Naive thymus-derived CD4-positive, alpha-beta T cell (primary cell): ENCODE data around the gene NDUFV2. TPM values are rescaled to one million over a fixed set of nuclear protein-coding genes. Genes with fewer than 3 reads are reported as not detected.
"Not testable (repeated sequence)": the region's sequence is repeated elsewhere in the genome, so short reads cannot be mapped to it uniquely, and the experiment has no call there.

Source experiments
- ATAC-seq: fragments of 150-1000 bp; cut with Tn5 transposase; 2 replicates; pipeline ENCODE4 v1.10.0; 2021; ENCODE audit warnings: mild to moderate bottlenecking, moderate library complexity
- CTCF ChIA-PET: fragments of 350-600 bp; sonication (Branson Sonifier 250); formaldehyde crosslinking; loops from one replicate; lab custom pipeline; 2021; ENCODE audit warnings: antibody characterized with exemption; lab: Charles Lee
- POLR2A ChIA-PET: fragments of 350-600 bp; sonication (Branson Sonifier 250); formaldehyde crosslinking; loops from one replicate; lab custom pipeline; 2021; ENCODE audit warnings: antibody characterized with exemption, inconsistent platforms; lab: Charles Lee
- DNase-seq, 9 donors: peaks; one replicate each; pipeline versions ENCODE4 v3.0.0 to v3.0.0-alpha.2; 2020 to 2022; ENCODE audit warnings: mixed read lengths in 1 of 9
- H3K27ac ChIP-seq: one replicate; pipeline ENCODE4 v1.7.0; 2013; ENCODE audit warnings: mild to moderate bottlenecking, low read depth, low read length, moderate library complexity
- H3K27me3 ChIP-seq, 2 donors: one replicate each; pipeline ENCODE4 v1.7.0; 2013; ENCODE audit warnings: low read length in 2 of 2, mild to moderate bottlenecking in 2 of 2, moderate library complexity in 2 of 2; ENCODE audit not compliant: control insufficient read depth in 2 of 2, insufficient read depth in 2 of 2
- H3K36me3 ChIP-seq, 3 experiments: 1 replicate in 2 of 3; 2 replicates in 1 of 3; pipeline ENCODE4 v1.7.0; 2013; ENCODE audit warnings: low read length in 3 of 3, mild to moderate bottlenecking in 3 of 3, moderate library complexity in 1 of 3; ENCODE audit not compliant: insufficient read depth in 3 of 3, control insufficient read depth in 2 of 3
- H3K4me1 ChIP-seq, 2 donors: one replicate each; pipeline ENCODE4 v1.7.0; 2013; ENCODE audit warnings: low read length in 2 of 2, mild to moderate bottlenecking in 2 of 2, moderate library complexity in 1 of 2; ENCODE audit not compliant: control insufficient read depth in 2 of 2, insufficient read depth in 2 of 2
- H3K4me3 ChIP-seq: 2 replicates; pipeline ENCODE4 v1.7.0; 2013; ENCODE audit warnings: mild to moderate bottlenecking, low read length
- H3K9me3 ChIP-seq, 3 experiments: 1 replicate in 2 of 3; 2 replicates in 1 of 3; pipeline ENCODE4 v1.7.0; 2013; ENCODE audit warnings: low read length in 3 of 3; ENCODE audit not compliant: control insufficient read depth in 2 of 3
- H3K27ac Mint-ChIP-seq, 9 donors: one replicate each; pipeline ENCODE4 v1.8.0; 2020 to 2022; ENCODE audit warnings: mixed read lengths in 9 of 9, mild to moderate bottlenecking in 8 of 9, moderate library complexity in 5 of 9, inconsistent platforms in 2 of 9
- H3K27me3 Mint-ChIP-seq, 5 donors: one replicate each; pipeline ENCODE4 v1.8.0; 2021 to 2022; ENCODE audit warnings: mixed read lengths in 5 of 5, mild to moderate bottlenecking in 1 of 5
- H3K36me3 Mint-ChIP-seq, 5 donors: one replicate each; pipeline ENCODE4 v1.8.0; 2020 to 2022; ENCODE audit warnings: mixed read lengths in 5 of 5, mild to moderate bottlenecking in 3 of 5, inconsistent platforms in 1 of 5
- H3K4me1 Mint-ChIP-seq, 7 donors: one replicate each; pipeline ENCODE4 v1.8.0; 2020 to 2022; ENCODE audit warnings: mixed read lengths in 7 of 7, mild to moderate bottlenecking in 3 of 7, inconsistent platforms in 1 of 7
- H3K4me3 Mint-ChIP-seq, 10 donors: one replicate each; pipeline ENCODE4 v1.8.0; 2020 to 2022; ENCODE audit warnings: mild to moderate bottlenecking in 10 of 10, mixed read lengths in 10 of 10, moderate library complexity in 6 of 10, inconsistent platforms in 2 of 10
- H3K9me3 Mint-ChIP-seq, 11 donors: one replicate each; pipeline ENCODE4 v1.8.0; 2020 to 2022; ENCODE audit warnings: mixed read lengths in 11 of 11, mild to moderate bottlenecking in 4 of 11, inconsistent platforms in 1 of 11, moderate library complexity in 1 of 11
- intact Hi-C, 2 donors: fragments of 100-400 bp; cut with micrococcal nuclease; formaldehyde crosslinking; loops; one replicate each; pipeline ENCODE4 v1.15.1; 2023
- polyA plus RNA-seq, 2 donors: library from polyadenylated mRNA; unstranded; fragments of 300-500 nt; fragmentation: Illumina TruSeq; gene quantifications; one replicate each; pipeline ENCODE4 v1.2.3, GENCODE V29; 2021
- total RNA-seq, 6 experiments: library from RNA in 5 of 6; stranded (reverse) in 5 of 6; gene quantifications; 1 replicate in 5 of 6; 2 replicates in 1 of 6; pipeline ENCODE4 v1.2.3 and lab custom pipeline; 2021 to 2026

Gene NDUFV2
- total and polyA plus RNA-seq, 7 experiments from 2014 or later, result 127 to 198 (median 171) TPM

GRCh38 chr18:9086624-9087023 is 15.9 kb upstream of the NDUFV2 start:
- Histone ChIP-seq H3K4me3 (no peak overlapping the region), H3K9me3 (no peaks in the 10 kb centered on the region), H3K27ac (no peak overlapping the region), H3K4me1 (peaks cover 26 to 27% of the 10 kb centered on the region in 2 donors), H3K36me3 (no peaks in the 10 kb centered on the region), H3K27me3 (no peaks in the 10 kb centered on the region)
- peak overlapping the region in 6 of 9 donors; percentile 10 to 93 (median 58) for H3K27ac Mint-ChIP-seq
- intact Hi-C loops, result no loop called here
- CTCF ChIA-PET, result no interaction called here
- ATAC-seq, result no peak
- no peaks in the 10 kb centered on the region for H3K27me3 Mint-ChIP-seq
- H3K36me3 Mint-ChIP-seq, result peaks cover 0 to 27% (median 0%) of the 10 kb centered on the region in 5 donors
- POLR2A ChIA-PET, result interaction anchor here (0.6 to 4.0 kb wide), 5 partner anchors 9 to 191 kb away, joined by 3 to 13 read pairs (median 7); partner anchors contain the start of gene NDUFV2
- peaks cover 29 to 71% (median 68%) of the 10 kb centered on the region in 7 donors for H3K4me1 Mint-ChIP-seq
- peaks cover 0 to 2% (median 0%) of the 10 kb centered on the region in 11 donors for H3K9me3 Mint-ChIP-seq
- no peak for DNase-seq
- no peak overlapping the region for H3K4me3 Mint-ChIP-seq

GRCh38 chr18:9087144-9087543 is 15.4 kb upstream of the NDUFV2 start:
- DNase-seq, result no peak
- ChIA-PET POLR2A (interaction anchor here (1.0 to 4.0 kb wide), 2 partner anchors 9 to 15 kb away, joined by 3 to 13 read pairs; partner anchors contain the start of gene NDUFV2), CTCF (interaction anchor here (1.7 kb wide), 1 partner anchor 14 kb away, joined by 4 read pairs; no protein-coding TSS in a partner anchor)
- no peak overlapping the region for H3K4me3 ChIP-seq
- Mint-ChIP-seq H3K27me3 (no peaks in the 10 kb centered on the region), H3K36me3 (peaks cover 0 to 27% (median 0%) of the 10 kb centered on the region in 5 donors), H3K4me3 (no peak overlapping the region), H3K4me1 (peaks cover 32 to 75% (median 65%) of the 10 kb centered on the region in 7 donors), H3K9me3 (peaks cover 0 to 2% (median 0%) of the 10 kb centered on the region in 11 donors), H3K27ac (peak overlapping the region; percentile 10 to 93 (median 39))
- no peaks in the 10 kb centered on the region for H3K36me3 ChIP-seq
- H3K27me3 ChIP-seq, result no peaks in the 10 kb centered on the region
- no peaks in the 10 kb centered on the region for H3K9me3 ChIP-seq
- H3K4me1 ChIP-seq, result peaks cover 27 to 31% of the 10 kb centered on the region in 2 donors
- intact Hi-C loops, result no loop called here
- ATAC-seq, result no peak
- H3K27ac ChIP-seq, result no peak overlapping the region

GRCh38 chr18:9088252-9088651 is 14.2 kb upstream of the NDUFV2 start:
- ATAC-seq (no peak), DNase-seq (no peak)
- intact Hi-C loops, result no loop called here
- no peaks in the 10 kb centered on the region for H3K27me3 ChIP-seq
- H3K27ac ChIP-seq, result no peak overlapping the region
- H3K27me3 Mint-ChIP-seq, result no peaks in the 10 kb centered on the region
- H3K4me1 ChIP-seq, result peaks cover 18 to 33% of the 10 kb centered on the region in 2 donors
- H3K36me3 ChIP-seq, result no peaks in the 10 kb centered on the region
- H3K9me3 ChIP-seq, result no peaks in the 10 kb centered on the region
- no peak overlapping the region for H3K4me3 ChIP-seq
- H3K27ac Mint-ChIP-seq, result peak overlapping the region; percentile 9 to 97 (median 61)
- ChIA-PET CTCF (interaction anchor here (1.7 kb wide), 1 partner anchor 15 kb away, joined by 4 read pairs; no protein-coding TSS in a partner anchor), POLR2A (interaction anchor here (0.6 to 1.2 kb wide), 3 partner anchors 15 to 1816 kb away, joined by 3 to 4 read pairs (median 3); no protein-coding TSS in a partner anchor)
- H3K4me3 Mint-ChIP-seq, result peak overlapping the region in 2 of 10 donors; percentile 10 to 39
- peaks cover 0 to 4% (median 0%) of the 10 kb centered on the region in 11 donors for H3K9me3 Mint-ChIP-seq
- peaks cover 27 to 75% (median 63%) of the 10 kb centered on the region in 7 donors for H3K4me1 Mint-ChIP-seq
- H3K36me3 Mint-ChIP-seq, result peaks cover 0 to 32% (median 0%) of the 10 kb centered on the region in 5 donors

GRCh38 chr18:9088727-9089126 is 13.8 kb upstream of the NDUFV2 start:
- H3K36me3 Mint-ChIP-seq, result peaks cover 0 to 33% (median 0%) of the 10 kb centered on the region in 5 donors
- H3K9me3 Mint-ChIP-seq, H3K27me3 Mint-ChIP-seq, intact Hi-C loops, ATAC-seq, DNase-seq, H3K4me3 ChIP-seq, H3K9me3 ChIP-seq, H3K27me3 ChIP-seq, H3K27ac ChIP-seq, H3K36me3 ChIP-seq: not testable (repeated sequence)
- peak overlapping the region in 3 of 10 donors; percentile 10 to 66 (median 54) for H3K4me3 Mint-ChIP-seq
- CTCF ChIA-PET, result interaction anchor here (1.7 kb wide), 1 partner anchor 15 kb away, joined by 4 read pairs; no protein-coding TSS in a partner anchor
- POLR2A ChIA-PET, result interaction anchor here (0.6 to 1.2 kb wide), 3 partner anchors 15 to 1816 kb away, joined by 3 to 4 read pairs (median 3); no protein-coding TSS in a partner anchor
- peaks cover 14 to 34% of the 10 kb centered on the region in 2 donors for H3K4me1 ChIP-seq
- H3K27ac Mint-ChIP-seq, result peak overlapping the region; percentile 44 to 97 (median 67)
- H3K4me1 Mint-ChIP-seq, result peaks cover 23 to 72% (median 62%) of the 10 kb centered on the region in 7 donors

- Histone ChIP-seq H3K27me3 (no peaks in the 10 kb centered on the region), H3K36me3 (no peaks in the 10 kb centered on the region), H3K4me3 (peak overlapping the region; percentile 24), H3K9me3 (no peaks in the 10 kb centered on the region), H3K4me1 (peaks cover 22 to 48% of the 10 kb centered on the region in 2 donors), H3K27ac (peak overlapping the region; percentile 69)
- ChIA-PET CTCF (interaction anchor here (0.9 to 1.0 kb wide), 2 partner anchors 15 to 17 kb away, joined by 3 to 4 read pairs; no protein-coding TSS in a partner anchor), POLR2A (interaction anchor here (0.9 to 8.3 kb wide), 7 partner anchors 7 to 49 kb away, joined by 3 to 61 read pairs (median 4); partner anchors contain the start of genes ANKRD12 and NDUFV2)
- Mint-ChIP-seq H3K4me1 (peaks cover 37 to 81% (median 69%) of the 10 kb centered on the region in 7 donors), H3K36me3 (peaks cover 0 to 38% (median 0%) of the 10 kb centered on the region in 5 donors), H3K4me3 (peak overlapping the region in 9 of 10 donors; percentile 7 to 88 (median 66)), H3K27me3 (no peaks in the 10 kb centered on the region), H3K9me3 (peaks cover 0 to 4% (median 0%) of the 10 kb centered on the region in 11 donors), H3K27ac (peak overlapping the region; percentile 88 to 97 (median 94))
- no peak for ATAC-seq
- no peak for DNase-seq
- intact Hi-C loops, result no loop called here
Observed at GRCh38 chr18:9090578-9090977, 11.9 kb upstream of the NDUFV2 start.

GRCh38 chr18:9091066-9091476 is 11.4 kb upstream of the NDUFV2 start:
- Histone ChIP-seq H3K27ac (peak overlapping the region; percentile 69), H3K27me3 (no peaks in the 10 kb centered on the region), H3K4me3 (peak overlapping the region; percentile 24), H3K36me3 (no peaks in the 10 kb centered on the region), H3K4me1 (peaks cover 27 to 53% of the 10 kb centered on the region in 2 donors), H3K9me3 (no peaks in the 10 kb centered on the region)
- Mint-ChIP-seq H3K36me3 (peaks cover 0 to 34% (median 0%) of the 10 kb centered on the region in 5 donors), H3K4me1 (peaks cover 42 to 84% (median 74%) of the 10 kb centered on the region in 7 donors), H3K4me3 (peak overlapping the region; percentile 7 to 88 (median 64)), H3K27me3 (no peaks in the 10 kb centered on the region), H3K9me3 (peaks cover 0 to 4% (median 0%) of the 10 kb centered on the region in 11 donors), H3K27ac (peak overlapping the region; percentile 88 to 97 (median 94))
- CTCF ChIA-PET, result interaction anchor here (1.3 kb wide), 1 partner anchor 12 kb away, joined by 3 read pairs; no protein-coding TSS in a partner anchor
- ATAC-seq, result peak; percentile 92
- intact Hi-C loops, result loop anchor here (1.0 kb wide), 5 partner anchors 8 to 45 kb away; partner anchors contain the start of gene ANKRD12 (in 1 of the 2)
- POLR2A ChIA-PET, result interaction anchor here (1.1 to 8.3 kb wide), 5 partner anchors 7 to 45 kb away, joined by 3 to 61 read pairs (median 9); partner anchors contain the start of genes ANKRD12 and NDUFV2
- DNase-seq, result peak in 8 of 9 donors; percentile 49 to 83 (median 79)
